Keratinocyte (primary cell): Measurements from ENCODE around the gene MAGI2. TPM values are rescaled to one million over a fixed set of nuclear protein-coding genes. Genes with fewer than 3 reads are reported as not detected.

Experiments
- DNase-seq: peaks from one replicate; pipeline ENCODE4 v3.0.0-alpha.2; 2011; ENCODE audit warnings: low read depth, missing footprints, low spot score
- FAIRE-seq: peaks from 2 replicates; lab custom pipeline; 2011; peaks lifted over from hg19 to GRCh38; lab: Jason Lieb, UNC
- H2AFZ ChIP-seq: 2 replicates; pipeline ENCODE4 v1.6.0; 2012; ENCODE audit warnings: low read length, control low read depth, inconsistent platforms; ENCODE audit not compliant: control insufficient read depth
- H3K27ac ChIP-seq: 2 replicates; pipeline ENCODE4 v1.5.1; 2011; ENCODE audit warnings: low read length; ENCODE audit not compliant: control insufficient read depth, insufficient read depth
- H3K27me3 ChIP-seq: 3 replicates; pipeline ENCODE4 v1.6.0; 2011; ENCODE audit warnings: low read length; ENCODE audit not compliant: control insufficient read depth, insufficient read depth; ENCODE audit errors: extremely low read depth
- H3K36me3 ChIP-seq, 2 experiments: 2 replicates in 1 of 2; 3 replicates in 1 of 2; pipeline ENCODE4 v1.5.1; 2011; ENCODE audit warnings: low read length in 2 of 2, mild to moderate bottlenecking in 1 of 2; ENCODE audit not compliant: control insufficient read depth in 2 of 2, insufficient read depth in 2 of 2; ENCODE audit errors: extremely low read depth in 1 of 2
- H3K4me1 ChIP-seq: 3 replicates; pipeline ENCODE4 v1.5.1; 2011; ENCODE audit warnings: low read length; ENCODE audit not compliant: control insufficient read depth, insufficient read depth; ENCODE audit errors: extremely low read depth
- H3K4me2 ChIP-seq: 3 replicates; pipeline ENCODE4 v1.6.0; 2011; ENCODE audit warnings: low read depth, low read length; ENCODE audit not compliant: control insufficient read depth, insufficient read depth; ENCODE audit errors: extremely low read depth
- H3K4me3 ChIP-seq, 3 experiments: fragments of 200-600 bp in 1 of 3; sonication (generic) in 1 of 3; 2 replicates in 2 of 3; 3 replicates in 1 of 3; pipeline ENCODE4 v1.5.1; 2011 to 2016; ENCODE audit warnings: low read length in 3 of 3, mild to moderate bottlenecking in 3 of 3, control low read depth in 2 of 3, inconsistent platforms in 1 of 3, low read depth in 1 of 3, mixed read lengths in 1 of 3, mixed run types in 1 of 3, moderate library complexity in 1 of 3; ENCODE audit not compliant: control insufficient read depth in 2 of 3, insufficient read depth in 2 of 3; ENCODE audit errors: extremely low read depth in 1 of 3
- H3K79me2 ChIP-seq: 2 replicates; pipeline ENCODE4 v1.6.0; 2012; ENCODE audit warnings: low read length; ENCODE audit not compliant: control insufficient read depth, insufficient read depth
- H3K9ac ChIP-seq: 3 replicates; pipeline ENCODE4 v1.6.0; 2011; ENCODE audit warnings: low read length; ENCODE audit not compliant: control insufficient read depth, insufficient read depth; ENCODE audit errors: extremely low read depth
- H3K9me1 ChIP-seq: 3 replicates; pipeline ENCODE4 v1.6.0; 2011; ENCODE audit warnings: low read length; ENCODE audit not compliant: control insufficient read depth, insufficient read depth; ENCODE audit errors: extremely low read depth
- H3K9me3 ChIP-seq: 2 replicates; pipeline ENCODE4 v1.5.1; 2012; ENCODE audit warnings: low read depth, low read length; ENCODE audit not compliant: control insufficient read depth
- H4K20me1 ChIP-seq: 3 replicates; pipeline ENCODE4 v1.6.0; 2011; ENCODE audit warnings: low read length; ENCODE audit not compliant: control insufficient read depth, insufficient read depth; ENCODE audit errors: extremely low read depth
- EZH2 ChIP-seq: IDR thresholded peaks from one replicate; pipeline ENCODE4 v1.6.1; 2012; ENCODE audit warnings: inconsistent platforms, mild to moderate bottlenecking, low read length, moderate library complexity
- dilution Hi-C: fragments of 300-500 bp; cut with MboI; formaldehyde crosslinking; loops from one replicate; pipeline ENCODE4 v1.7.0; 2020; ENCODE audit warnings: low sequenced_read_pairs; ENCODE audit not compliant: extremely low pct_ligation_motif_present
- polyA plus RNA-seq, 5 experiments: library from polyadenylated mRNA; depleted of rRNA in 3 of 5; stranded (reverse) in 3 of 5; stranded (forward) in 1 of 5; unstranded in 1 of 5; fragments of >200 nt; gene quantifications; 1 replicate in 1 of 5; 2 replicates in 3 of 5; 3 replicates in 1 of 5; pipeline versions ENCODE4 v1.2.1 to v1.2.3, GENCODE V29; 2011 to 2012; ENCODE audit warnings: missing spikeins in 2 of 5, low read depth in 1 of 5, low replicate concordance in 1 of 5
- TF ChIP-seq, protein P1 (sequence below), 3 experiments: IDR thresholded peaks in 1 of 3; conservative IDR thresholded peaks in 1 of 3; optimal IDR thresholded peaks in 1 of 3; 2 replicates in 2 of 3; 3 replicates in 1 of 3; pipeline versions ENCODE3 to v1.5.1; 2011; ENCODE audit warnings: low read length in 3 of 3, mild to moderate bottlenecking in 3 of 3, moderate library complexity in 2 of 3, control low read depth in 1 of 3, inconsistent platforms in 1 of 3; ENCODE audit not compliant: insufficient read depth in 2 of 3; ENCODE audit errors: extremely low read depth in 1 of 3

Gene MAGI2
- polyA plus RNA-seq, 1 donor (not counting 4 experiments of a cell fraction or from before 2014, with no cell fraction given): 0.07 TPM

DNA sequence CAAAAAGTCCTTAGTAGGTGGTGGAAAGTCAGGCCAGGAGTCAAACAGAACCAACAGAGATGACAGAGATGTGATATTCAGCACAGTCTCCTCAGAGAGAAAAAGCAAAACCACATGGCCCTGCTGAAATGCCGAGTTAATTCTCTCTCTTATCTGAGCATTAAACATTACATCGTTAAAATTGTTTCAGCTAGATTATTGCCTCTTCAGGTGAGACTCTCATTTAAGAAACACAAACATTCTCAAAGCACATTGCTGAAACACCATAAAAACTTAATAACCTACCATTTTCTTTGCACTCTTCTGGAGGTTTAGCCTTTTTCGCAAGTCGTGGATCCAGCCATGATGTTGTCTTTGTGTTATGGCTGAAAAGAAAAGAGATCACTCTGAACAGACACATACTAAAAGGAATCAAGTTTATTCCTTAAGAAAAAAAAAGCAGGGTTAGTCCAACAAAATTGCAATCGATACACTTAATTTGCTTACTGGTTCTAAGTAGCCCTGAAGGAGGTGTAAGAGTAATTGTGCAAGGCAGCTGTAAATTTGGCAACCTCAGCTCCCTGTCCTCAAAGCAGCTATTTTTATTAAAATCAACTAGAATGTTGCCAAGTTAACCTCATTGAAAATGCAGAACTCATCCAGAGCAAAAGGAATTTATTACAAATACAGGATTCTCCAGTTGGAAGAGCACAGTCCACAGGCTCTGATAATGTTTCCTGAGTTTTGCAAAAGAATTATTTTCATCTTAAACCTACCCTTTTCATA is 963.8 kb downstream of the MAGI2 start:
- no peak overlapping the region for H3K4me2 ChIP-seq
- DNase-seq (no peak), FAIRE-seq (no peak)
- no peaks in the 10 kb centered on the region for H3K9me3 ChIP-seq
- no peaks in the 10 kb centered on the region for H3K4me1 ChIP-seq
- no peaks in the 10 kb centered on the region for H3K27me3 ChIP-seq
- H3K27ac ChIP-seq: no peak overlapping the region
- no peaks in the 10 kb centered on the region for H4K20me1 ChIP-seq
- no peak for TF ChIP-seq EZH2
- TF ChIP-seq, protein P1, sequence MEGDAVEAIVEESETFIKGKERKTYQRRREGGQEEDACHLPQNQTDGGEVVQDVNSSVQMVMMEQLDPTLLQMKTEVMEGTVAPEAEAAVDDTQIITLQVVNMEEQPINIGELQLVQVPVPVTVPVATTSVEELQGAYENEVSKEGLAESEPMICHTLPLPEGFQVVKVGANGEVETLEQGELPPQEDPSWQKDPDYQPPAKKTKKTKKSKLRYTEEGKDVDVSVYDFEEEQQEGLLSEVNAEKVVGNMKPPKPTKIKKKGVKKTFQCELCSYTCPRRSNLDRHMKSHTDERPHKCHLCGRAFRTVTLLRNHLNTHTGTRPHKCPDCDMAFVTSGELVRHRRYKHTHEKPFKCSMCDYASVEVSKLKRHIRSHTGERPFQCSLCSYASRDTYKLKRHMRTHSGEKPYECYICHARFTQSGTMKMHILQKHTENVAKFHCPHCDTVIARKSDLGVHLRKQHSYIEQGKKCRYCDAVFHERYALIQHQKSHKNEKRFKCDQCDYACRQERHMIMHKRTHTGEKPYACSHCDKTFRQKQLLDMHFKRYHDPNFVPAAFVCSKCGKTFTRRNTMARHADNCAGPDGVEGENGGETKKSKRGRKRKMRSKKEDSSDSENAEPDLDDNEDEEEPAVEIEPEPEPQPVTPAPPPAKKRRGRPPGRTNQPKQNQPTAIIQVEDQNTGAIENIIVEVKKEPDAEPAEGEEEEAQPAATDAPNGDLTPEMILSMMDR (optimal IDR thresholded peaks at IDR 0.05 in 1 of 3, IDR thresholded peaks at IDR 0.05 in 1 of 3, conservative IDR thresholded peaks at IDR 0.05 in 1 of 3; ENCODE audit: extremely low read depth in 1 of 3, insufficient read depth in 2 of 3, low read length in 3 of 3): no peak
- H3K9me1 ChIP-seq: no peaks in the 10 kb centered on the region
- no peak overlapping the region for H3K9ac ChIP-seq
- H3K79me2 ChIP-seq: no peaks in the 10 kb centered on the region
- H2AFZ ChIP-seq: no peak overlapping the region
- H3K36me3 ChIP-seq: no peaks in the 10 kb centered on the region
- dilution Hi-C loops: no loop called here
- H3K4me3 ChIP-seq: no peak overlapping the region

DNA sequence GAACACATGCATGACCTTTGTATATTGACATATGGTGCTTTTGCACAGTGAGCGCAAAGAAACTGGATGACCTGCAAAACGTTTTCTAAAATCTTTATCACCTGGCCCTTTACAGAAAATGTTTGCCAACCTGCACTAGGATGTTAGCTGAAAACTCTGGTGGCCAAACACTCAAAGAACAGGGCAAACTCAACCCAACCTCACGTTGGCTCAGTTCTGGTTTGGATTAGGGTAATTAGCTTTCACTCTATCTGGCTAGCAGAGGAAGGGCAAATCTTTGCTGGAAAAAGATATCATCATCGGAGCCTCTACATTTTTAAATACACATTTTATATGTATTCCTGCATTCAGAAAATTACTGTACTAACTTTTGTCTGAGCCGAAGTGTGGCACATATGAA is 966.0 kb downstream of the MAGI2 start:
- DNase-seq: no peak
- H3K9ac ChIP-seq: no peak overlapping the region

More for the DNA sequence above, 966.0 kb downstream of the MAGI2 start:
- Histone ChIP-seq H3K4me1 (no peaks in the 10 kb centered on the region), H3K9me3 (no peaks in the 10 kb centered on the region), H3K27me3 (no peaks in the 10 kb centered on the region), H3K4me3 (no peak overlapping the region), H3K27ac (no peak overlapping the region), H2AFZ (no peak overlapping the region), H3K36me3 (no peaks in the 10 kb centered on the region), H4K20me1 (no peaks in the 10 kb centered on the region), H3K4me2 (no peak overlapping the region), H3K79me2 (no peaks in the 10 kb centered on the region), H3K9me1 (no peaks in the 10 kb centered on the region)
- no peak for TF ChIP-seq EZH2
- TF ChIP-seq, protein P1 (optimal IDR thresholded peaks at IDR 0.05 in 1 of 3, IDR thresholded peaks at IDR 0.05 in 1 of 3, conservative IDR thresholded peaks at IDR 0.05 in 1 of 3; ENCODE audit: extremely low read depth in 1 of 3, insufficient read depth in 2 of 3, low read length in 3 of 3): no peak
- dilution Hi-C loops: no loop called here
- no peak for FAIRE-seq
